Measurements from ENCODE around the gene CDH23. TPM values are rescaled to one million over a fixed set of nuclear protein-coding genes. Genes with fewer than 3 reads are reported as not detected.

The CDH23 gene
- total RNA-seq, 4 donors from 2014 or later = 7.1 to 56.2 (median 25.4) TPM

DNA sequence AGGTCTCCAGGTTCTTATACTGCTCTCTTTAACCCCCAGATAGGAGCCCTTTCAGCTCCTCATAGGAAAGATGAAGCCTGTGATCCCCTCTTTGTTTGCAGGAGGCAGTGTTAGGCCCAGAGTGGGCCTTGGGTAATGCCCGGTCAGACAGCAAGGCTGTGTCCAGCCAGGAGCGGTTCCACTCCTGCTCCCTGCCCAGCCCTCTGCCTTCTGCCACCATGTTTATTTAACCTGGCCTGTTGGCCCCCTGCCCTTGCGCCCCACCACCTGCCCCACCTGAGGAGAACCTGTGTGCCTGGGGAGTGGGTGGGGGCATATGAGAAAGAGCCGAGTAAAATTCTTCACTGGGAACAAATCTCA, 24.3 kb downstream of the CDH23 start:
- no peak for DNase-seq
- Histone ChIP-seq H3K4me1 (no peaks in the 10 kb centered on the region), H3K36me3 (no peaks in the 10 kb centered on the region), H3K9me3 (no peaks in the 10 kb centered on the region), H3K27ac (no peak overlapping the region), H3K27me3 (no peaks in the 10 kb centered on the region), H3K4me3 (no peak overlapping the region)
- intact Hi-C loops (cut with DNase I; ENCODE audit: low total_unique reads) = no loop called here
- TF ChIP-seq, protein P1, sequence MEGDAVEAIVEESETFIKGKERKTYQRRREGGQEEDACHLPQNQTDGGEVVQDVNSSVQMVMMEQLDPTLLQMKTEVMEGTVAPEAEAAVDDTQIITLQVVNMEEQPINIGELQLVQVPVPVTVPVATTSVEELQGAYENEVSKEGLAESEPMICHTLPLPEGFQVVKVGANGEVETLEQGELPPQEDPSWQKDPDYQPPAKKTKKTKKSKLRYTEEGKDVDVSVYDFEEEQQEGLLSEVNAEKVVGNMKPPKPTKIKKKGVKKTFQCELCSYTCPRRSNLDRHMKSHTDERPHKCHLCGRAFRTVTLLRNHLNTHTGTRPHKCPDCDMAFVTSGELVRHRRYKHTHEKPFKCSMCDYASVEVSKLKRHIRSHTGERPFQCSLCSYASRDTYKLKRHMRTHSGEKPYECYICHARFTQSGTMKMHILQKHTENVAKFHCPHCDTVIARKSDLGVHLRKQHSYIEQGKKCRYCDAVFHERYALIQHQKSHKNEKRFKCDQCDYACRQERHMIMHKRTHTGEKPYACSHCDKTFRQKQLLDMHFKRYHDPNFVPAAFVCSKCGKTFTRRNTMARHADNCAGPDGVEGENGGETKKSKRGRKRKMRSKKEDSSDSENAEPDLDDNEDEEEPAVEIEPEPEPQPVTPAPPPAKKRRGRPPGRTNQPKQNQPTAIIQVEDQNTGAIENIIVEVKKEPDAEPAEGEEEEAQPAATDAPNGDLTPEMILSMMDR (IDR thresholded peaks at IDR 0.05) = no peak
- TF ChIP-seq POLR2A (IDR thresholded peaks at IDR 0.05) = no peak

DNA sequence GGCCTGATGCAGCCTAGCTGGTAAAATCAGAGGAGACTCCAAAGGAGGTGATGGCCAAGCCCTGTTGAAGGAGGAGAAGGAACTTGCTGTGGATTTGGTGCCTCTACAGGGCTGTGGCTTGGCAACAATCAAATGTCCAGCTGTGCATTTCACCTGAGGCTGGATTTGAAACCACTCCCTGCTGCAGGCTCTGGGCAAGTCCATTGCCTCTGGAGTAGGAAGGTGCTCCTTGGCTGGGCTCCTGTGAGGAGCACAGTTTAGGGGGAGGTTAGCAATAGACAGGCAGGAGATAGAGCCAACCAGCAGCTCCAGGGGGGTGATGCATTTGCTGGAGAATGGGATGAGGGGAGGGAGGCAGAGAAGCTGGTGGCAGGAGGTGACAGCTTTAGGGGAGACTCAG, 26.5 kb downstream of the CDH23 start:
- H3K4me3 ChIP-seq = no peak overlapping the region
- no peak overlapping the region for H3K27ac ChIP-seq
- no peaks in the 10 kb centered on the region for H3K4me1 ChIP-seq
- TF ChIP-seq, protein P1 (IDR thresholded peaks at IDR 0.05) = no peak
- TF ChIP-seq POLR2A (IDR thresholded peaks at IDR 0.05) = no peak
- H3K27me3 ChIP-seq = no peaks in the 10 kb centered on the region
- H3K36me3 ChIP-seq = no peaks in the 10 kb centered on the region
- no peak for DNase-seq
- intact Hi-C loops (cut with DNase I; ENCODE audit: low total_unique reads) = no loop called here
- no peaks in the 10 kb centered on the region for H3K9me3 ChIP-seq

DNA sequence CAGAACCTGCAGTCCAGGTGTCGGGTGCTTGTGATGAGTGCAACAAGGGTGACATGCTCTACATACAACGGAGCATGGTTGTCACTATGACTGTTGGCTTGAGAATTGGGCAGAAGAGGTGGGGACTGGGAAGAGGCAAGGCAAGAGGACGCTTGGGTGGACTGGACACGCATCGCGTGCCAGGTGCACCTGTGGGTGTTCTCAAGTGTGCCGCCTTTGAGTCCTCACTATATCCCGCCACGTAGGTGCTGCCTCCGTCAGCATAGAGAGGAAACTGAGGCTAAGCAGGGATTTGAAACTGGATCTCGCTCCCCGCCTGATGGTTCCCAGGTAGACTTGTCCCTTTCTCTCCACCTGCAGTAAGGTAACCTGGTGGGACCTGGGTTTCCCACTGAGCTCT, 27.2 kb downstream of the CDH23 start:
- H3K9me3 ChIP-seq = no peaks in the 10 kb centered on the region
- no peak for DNase-seq
- no peaks in the 10 kb centered on the region for H3K36me3 ChIP-seq
- H3K4me3 ChIP-seq = no peak overlapping the region
- H3K27me3 ChIP-seq = no peaks in the 10 kb centered on the region
- H3K4me1 ChIP-seq = no peaks in the 10 kb centered on the region
- intact Hi-C loops (cut with DNase I; ENCODE audit: low total_unique reads) = no loop called here
- H3K27ac ChIP-seq = no peak overlapping the region
- TF ChIP-seq, protein P1 (IDR thresholded peaks at IDR 0.05) = no peak
- TF ChIP-seq POLR2A (IDR thresholded peaks at IDR 0.05) = no peak

DNA sequence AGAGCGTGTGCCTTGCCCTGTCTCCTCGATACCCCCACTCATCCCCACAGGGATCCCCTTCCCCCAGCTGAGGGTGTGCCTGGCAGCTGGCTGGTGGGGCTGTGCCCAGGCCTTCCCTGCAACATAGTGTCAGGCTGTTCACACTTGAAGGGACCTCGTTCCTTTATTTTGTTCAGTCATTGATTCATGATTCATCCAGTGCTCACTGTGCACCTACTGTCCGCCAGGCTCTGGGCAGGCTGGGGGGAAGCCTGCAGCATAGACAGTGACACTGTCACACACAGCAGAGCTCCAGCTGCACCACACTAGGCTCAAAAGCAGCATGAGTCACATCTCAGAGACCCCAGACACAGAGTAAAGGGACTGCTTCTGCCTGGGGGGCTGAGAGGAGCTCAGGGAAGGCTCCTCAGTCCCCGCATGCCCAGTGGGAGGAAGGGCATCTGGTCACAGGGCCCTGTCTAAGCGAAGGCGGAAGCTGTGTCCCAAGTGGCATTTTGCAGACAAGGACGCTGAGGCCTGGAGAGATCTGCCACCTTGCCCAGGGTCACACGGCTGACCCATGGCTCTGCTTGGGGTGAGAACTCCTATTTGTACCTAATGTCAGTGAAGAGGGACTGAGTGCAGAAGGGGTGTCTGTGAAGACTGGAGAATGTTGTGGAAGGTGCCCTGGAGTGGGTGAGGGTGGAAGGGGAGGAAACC, 27.9 kb downstream of the CDH23 start:
- H3K27ac ChIP-seq = no peak overlapping the region
- H3K27me3 ChIP-seq = no peaks in the 10 kb centered on the region
- intact Hi-C loops (cut with DNase I; ENCODE audit: low total_unique reads) = no loop called here
- H3K4me3 ChIP-seq = no peak overlapping the region
- no peaks in the 10 kb centered on the region for H3K4me1 ChIP-seq
- no peaks in the 10 kb centered on the region for H3K36me3 ChIP-seq
- no peaks in the 10 kb centered on the region for H3K9me3 ChIP-seq
- no peak for DNase-seq
- TF ChIP-seq, protein P1 (IDR thresholded peaks at IDR 0.05) = no peak
- TF ChIP-seq POLR2A (IDR thresholded peaks at IDR 0.05) = no peak

DNA sequence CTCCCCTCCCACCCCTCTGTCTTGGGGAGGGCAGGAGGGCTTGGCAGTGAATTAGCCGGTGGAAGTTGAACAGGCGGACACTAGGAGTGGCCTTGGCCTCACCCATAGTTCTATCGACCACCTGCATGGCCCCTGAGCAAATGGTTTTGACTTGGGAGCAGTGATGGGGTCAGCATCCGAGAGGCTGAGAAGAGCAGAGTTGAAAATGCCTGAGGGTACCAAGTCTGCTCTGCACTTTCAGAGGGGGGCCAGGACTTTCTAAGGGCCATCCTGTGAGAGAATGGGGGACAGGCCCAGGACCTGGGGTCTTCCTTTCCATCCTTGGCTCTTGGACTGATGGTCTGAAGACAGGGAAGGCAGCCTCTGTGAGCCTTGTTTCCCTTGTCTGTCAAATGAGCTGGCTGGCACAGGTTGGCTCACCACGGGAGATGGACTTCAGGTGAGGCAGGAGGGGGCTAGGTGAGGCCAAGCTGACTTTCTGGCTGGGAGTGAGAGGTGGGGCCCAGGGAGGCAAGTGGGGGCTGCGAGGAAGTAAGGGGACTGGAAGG, 29.4 kb downstream of the CDH23 start:
- intact Hi-C loops (cut with DNase I; ENCODE audit: low total_unique reads) = no loop called here
- H3K4me3 ChIP-seq = no peak overlapping the region
- DNase-seq = no peak
- no peaks in the 10 kb centered on the region for H3K9me3 ChIP-seq
- H3K27ac ChIP-seq = no peak overlapping the region
- no peak for TF ChIP-seq POLR2A (IDR thresholded peaks at IDR 0.05)
- TF ChIP-seq, protein P1 (IDR thresholded peaks at IDR 0.05) = no peak
- H3K27me3 ChIP-seq = no peaks in the 10 kb centered on the region
- H3K36me3 ChIP-seq = no peaks in the 10 kb centered on the region
- H3K4me1 ChIP-seq = no peaks in the 10 kb centered on the region

Data from uterus (tissue), 4 donors.